ENCODE data around the gene CRTAP.
A peak's percentile ranks its signal among the peaks of the same experiment; 100 is the strongest.

The CRTAP gene

GRCh38 chr3:33149342-33149741, 35.5 kb downstream of the CRTAP start:
- peak overlapping the region in 1 of 2 donors; percentile 79 for H3K27ac ChIP-seq
- H3K4me1 ChIP-seq = peaks cover 0 to 94% (median 48%) of the 10 kb centered on the region in 4 donors
- intact Hi-C loops (cut with DNase I; ENCODE audit: low total_unique reads) = no loop called here

GRCh38 chr3:33152363-33153360, 38.8 kb downstream of the CRTAP start:
- H3K27ac ChIP-seq = peak overlapping the region; percentile 71 to 72
- DNase-seq = no peak
- intact Hi-C loops (cut with DNase I; ENCODE audit: low total_unique reads) = no loop called here

More at GRCh38 chr3:33149342-33149741, 35.5 kb downstream of the CRTAP start:
- TF ChIP-seq CTCF (IDR thresholded peaks at IDR 0.05) = no peak
- Histone ChIP-seq H3K27me3 (no peaks in the 10 kb centered on the region), H3K36me3 (peaks cover 14 to 27% (median 22%) of the 10 kb centered on the region in 3 donors), H3K4me3 (no peak overlapping the region), H3K9me3 (no peaks in the 10 kb centered on the region)
- no peak for DNase-seq

GRCh38 chr3:33153782-33154181, 40.0 kb downstream of the CRTAP start:
- no peak for TF ChIP-seq CTCF (IDR thresholded peaks at IDR 0.05)
- no peaks in the 10 kb centered on the region for H3K27me3 ChIP-seq
- DNase-seq = no peak
- intact Hi-C loops (cut with DNase I; ENCODE audit: low total_unique reads) = no loop called here
- H3K36me3 ChIP-seq = peaks cover 9 to 24% (median 14%) of the 10 kb centered on the region in 3 donors
- H3K4me3 ChIP-seq = no peak overlapping the region
- peaks cover 0 to 90% (median 34%) of the 10 kb centered on the region in 4 donors for H3K4me1 ChIP-seq
- no peaks in the 10 kb centered on the region for H3K9me3 ChIP-seq
- peak overlapping the region; percentile 71 to 72 for H3K27ac ChIP-seq

More at GRCh38 chr3:33152363-33153360, 38.8 kb downstream of the CRTAP start:
- H3K4me1 ChIP-seq = peaks cover 0 to 90% (median 43%) of the 10 kb centered on the region in 4 donors
- peaks cover 9 to 27% (median 14%) of the 10 kb centered on the region in 3 donors for H3K36me3 ChIP-seq
- no peak for TF ChIP-seq CTCF (IDR thresholded peaks at IDR 0.05)
- H3K4me3 ChIP-seq = no peak overlapping the region
- H3K27me3 ChIP-seq = no peaks in the 10 kb centered on the region
- no peaks in the 10 kb centered on the region for H3K9me3 ChIP-seq

- no peak for TF ChIP-seq CTCF (IDR thresholded peaks at IDR 0.05)
- H3K9me3 ChIP-seq = no peaks in the 10 kb centered on the region
- H3K4me3 ChIP-seq = no peak overlapping the region
- H3K36me3 ChIP-seq = peaks cover 9 to 15% (median 14%) of the 10 kb centered on the region in 3 donors
- intact Hi-C loops (cut with DNase I; ENCODE audit: low total_unique reads) = no loop called here
- peaks cover 0 to 90% (median 30%) of the 10 kb centered on the region in 4 donors for H3K4me1 ChIP-seq
- DNase-seq = no peak
- peak overlapping the region; percentile 61 to 63 for H3K27ac ChIP-seq
- no peaks in the 10 kb centered on the region for H3K27me3 ChIP-seq
These were observed 41.5 kb downstream of the CRTAP start for GRCh38 chr3:33155301-33155700.

- intact Hi-C loops (cut with DNase I; ENCODE audit: low total_unique reads) = no loop called here
- Histone ChIP-seq H3K27me3 (no peaks in the 10 kb centered on the region), H3K27ac (peak overlapping the region; percentile 47 to 83), H3K9me3 (no peaks in the 10 kb centered on the region), H3K36me3 (peaks cover 0 to 11% (median 0%) of the 10 kb centered on the region in 3 donors), H3K4me1 (peaks cover 0 to 76% (median 13%) of the 10 kb centered on the region in 4 donors), H3K4me3 (no peak overlapping the region)
- DNase-seq = no peak
- no peak for TF ChIP-seq CTCF (IDR thresholded peaks at IDR 0.05)
These were observed 45.4 kb downstream of the CRTAP start for GRCh38 chr3:33159234-33159633.
